GM13977 (cell line): ENCODE data around the gene TCERG1.

ENCODE experiments used
- DNase-seq: peaks from one replicate; pipeline ENCODE4 v3.0.0; 2012; ENCODE audit warnings: low spot score
- CTCF ChIP-seq: IDR thresholded peaks from 2 replicates; pipeline ENCODE4 v1.5.1; 2012; ENCODE audit warnings: mild to moderate bottlenecking, control low read depth; ENCODE audit not compliant: insufficient read depth; ENCODE audit errors: extremely low read depth, missing control alignments
- in situ Hi-C: fragments of 300-500 bp; cut with MboI; formaldehyde crosslinking; loops from one replicate; pipeline ENCODE4 v1.12.0; 2022; ENCODE audit warnings: low sequenced_read_pairs, low pct_unique_long_range_greater_than_20kb, mixed read lengths, inconsistent platforms; ENCODE audit not compliant: unreplicated experiment

TCERG1 gene

GRCh38 chr5:146427619-146427997, 19.5 kb upstream of the TCERG1 start:
- in situ Hi-C loops: no loop called here
- DNase-seq: no peak
- TF ChIP-seq CTCF: no peak

GRCh38 chr5:146428658-146429057, 18.5 kb upstream of the TCERG1 start:
- DNase-seq: no peak
- no peak for TF ChIP-seq CTCF
- in situ Hi-C loops: no loop called here

- TF ChIP-seq CTCF: no peak
- in situ Hi-C loops: no loop called here
- no peak for DNase-seq
Observed at GRCh38 chr5:146440353-146440752, 6.8 kb upstream of the TCERG1 start.

GRCh38 chr5:146440870-146441495, 6.2 kb upstream of the TCERG1 start:
- TF ChIP-seq CTCF: no peak
- no peak for DNase-seq
- in situ Hi-C loops: no loop called here

- in situ Hi-C loops: no loop called here
- no peak for TF ChIP-seq CTCF
- DNase-seq: no peak
Observed at GRCh38 chr5:146441896-146442295, 5.2 kb upstream of the TCERG1 start.

GRCh38 chr5:146447734-146448380, 724 bp downstream of the TCERG1 start:
- no peak for TF ChIP-seq CTCF
- in situ Hi-C loops: no loop called here
- no peak for DNase-seq
